ENCODE data around the gene MRPL30.
"Not testable (repeated sequence)": the region's sequence is repeated elsewhere in the genome, so short reads cannot be mapped to it uniquely, and the experiment has no call there.

Gene MRPL30

GRCh38 chr2:99180755-99181623 is at the start of gene MRPL30, which contains the start of gene MITD1:
TSS of gene MRPL30 (plus strand) at chr2:99181184. CDS start at chr2:99186204, 5,020 bp downstream.
TSS of gene MITD1 (minus strand) at chr2:99181058. CDS start at chr2:99180981, 77 bp downstream.
- peak; percentile 97 for DNase-seq

- not testable (repeated sequence) for DNase-seq
Measured at GRCh38 chr2:99135044-99135556, 45.9 kb upstream of the MRPL30 start.

- no peak for DNase-seq
Measured at GRCh38 chr2:99139003-99139402, 42.0 kb upstream of the MRPL30 start.

- DNase-seq, result no peak
Measured at GRCh38 chr2:99140056-99140859, 40.7 kb upstream of the MRPL30 start.

GRCh38 chr2:99140860-99141109 is 40.2 kb upstream of the MRPL30 start:
- DNase-seq, result peak; percentile 72

GRCh38 chr2:99141110-99142108 is 39.6 kb upstream of the MRPL30 start, which contains the start of gene C2orf15:
TSS of gene C2orf15 (plus strand) at chr2:99141707. CDS start at chr2:99150559, 8,852 bp downstream.
- peak; percentile 98 for DNase-seq

- DNase-seq, result no peak
Measured at GRCh38 chr2:99150706-99151105, 30.3 kb upstream of the MRPL30 start.

GRCh38 chr2:99152199-99152895 is 28.6 kb upstream of the MRPL30 start:
- DNase-seq, result no peak

GRCh38 chr2:99153921-99154604 is 26.9 kb upstream of the MRPL30 start:
- DNase-seq, result no peak

- peak; percentile 96 for DNase-seq
Measured at GRCh38 chr2:99154643-99155536, 26.1 kb upstream of the MRPL30 start, which contains the start of the genes LIPT1 and TSGA10. TSS of gene LIPT1 (plus strand) at chr2:99154967. CDS start at chr2:99161958, 6,991 bp downstream. TSS of gene TSGA10 (minus strand) at chr2:99154942. CDS start at chr2:99109439, 45,503 bp downstream.

GRCh38 chr2:99156891-99157290 is 24.1 kb upstream of the MRPL30 start:
- DNase-seq, result peak; percentile 19

- DNase-seq, result no peak
Measured at GRCh38 chr2:99158599-99158998, 22.4 kb upstream of the MRPL30 start.

GRCh38 chr2:99159594-99159993 is 21.4 kb upstream of the MRPL30 start:
- no peak for DNase-seq

GRCh38 chr2:99166218-99166617 is 14.8 kb upstream of the MRPL30 start:
- no peak for DNase-seq

GRCh38 chr2:99169534-99169933 is 11.4 kb upstream of the MRPL30 start:
- no peak for DNase-seq

GRCh38 chr2:99171377-99172140 is 9.4 kb upstream of the MRPL30 start:
- DNase-seq, result no peak

- peak; percentile 41 for DNase-seq
Measured at GRCh38 chr2:99181624-99182000, 628 bp downstream of the MRPL30 start.

- DNase-seq, result no peak
Measured at GRCh38 chr2:99183025-99183424, 2.0 kb downstream of the MRPL30 start.

GRCh38 chr2:99184811-99185210 is 3.8 kb downstream of the MRPL30 start:
- no peak for DNase-seq

Data from NCI-H82 (cell line).